Measurements from ENCODE around the gene GLIPR1.
"Not testable (repeated sequence)": the region's sequence is repeated elsewhere in the genome, so short reads cannot be mapped to it uniquely, and the experiment has no call there.

The GLIPR1 gene

GRCh38 chr12:75480469-75480949 lies at the start of gene GLIPR1:
Gene GLIPR1 (plus strand): TSS chr12:75480755. CDS start chr12:75480881, 126 bp downstream.
- DNase-seq (ENCODE audit: low read depth), result peak; percentile 38

GRCh38 chr12:75432924-75433323 lies 47.6 kb upstream of the GLIPR1 start:
- no peak for DNase-seq (ENCODE audit: low read depth)

GRCh38 chr12:75437564-75437963 lies 43.0 kb upstream of the GLIPR1 start:
- no peak for DNase-seq (ENCODE audit: low read depth)

- DNase-seq (ENCODE audit: low read depth), result no peak
Measured at GRCh38 chr12:75438059-75438754, 42.3 kb upstream of the GLIPR1 start.

GRCh38 chr12:75439048-75439447 lies 41.5 kb upstream of the GLIPR1 start:
- DNase-seq (ENCODE audit: low read depth), result no peak

- no peak for DNase-seq (ENCODE audit: low read depth)
Measured at GRCh38 chr12:75439930-75440329, 40.6 kb upstream of the GLIPR1 start.

GRCh38 chr12:75441687-75442449 lies 38.7 kb upstream of the GLIPR1 start:
- not testable (repeated sequence) for DNase-seq (ENCODE audit: low read depth)

- DNase-seq (ENCODE audit: low read depth), result not testable (repeated sequence)
Measured at GRCh38 chr12:75442454-75442853, 38.1 kb upstream of the GLIPR1 start.

GRCh38 chr12:75443709-75444108 lies 36.8 kb upstream of the GLIPR1 start:
- no peak for DNase-seq (ENCODE audit: low read depth)

- DNase-seq (ENCODE audit: low read depth), result no peak
Measured at GRCh38 chr12:75444429-75445136, 36.0 kb upstream of the GLIPR1 start.

- not testable (repeated sequence) for DNase-seq (ENCODE audit: low read depth)
Measured at GRCh38 chr12:75445137-75445507, 35.4 kb upstream of the GLIPR1 start.

GRCh38 chr12:75446857-75447256 lies 33.7 kb upstream of the GLIPR1 start:
- DNase-seq (ENCODE audit: low read depth), result no peak

- DNase-seq (ENCODE audit: low read depth), result no peak
Measured at GRCh38 chr12:75447691-75448393, 32.7 kb upstream of the GLIPR1 start.

- no peak for DNase-seq (ENCODE audit: low read depth)
Measured at GRCh38 chr12:75452675-75453330, 27.8 kb upstream of the GLIPR1 start.

- no peak for DNase-seq (ENCODE audit: low read depth)
Measured at GRCh38 chr12:75455839-75456238, 24.7 kb upstream of the GLIPR1 start.

GRCh38 chr12:75457191-75457590 lies 23.4 kb upstream of the GLIPR1 start:
- no peak for DNase-seq (ENCODE audit: low read depth)

GRCh38 chr12:75457866-75458265 lies 22.7 kb upstream of the GLIPR1 start:
- DNase-seq (ENCODE audit: low read depth), result not testable (repeated sequence)

GRCh38 chr12:75459755-75460154 lies 20.8 kb upstream of the GLIPR1 start:
- no peak for DNase-seq (ENCODE audit: low read depth)

- DNase-seq (ENCODE audit: low read depth), result no peak
Measured at GRCh38 chr12:75460204-75460603, 20.4 kb upstream of the GLIPR1 start.

GRCh38 chr12:75471902-75472890 lies 8.4 kb upstream of the GLIPR1 start:
- DNase-seq (ENCODE audit: low read depth), result no peak
